ENCODE measurements around the gene NUFIP2.
"Not testable (repeated sequence)": the region's sequence is repeated elsewhere in the genome, so short reads cannot be mapped to it uniquely, and the experiment has no call there.

The NUFIP2 gene

DNA sequence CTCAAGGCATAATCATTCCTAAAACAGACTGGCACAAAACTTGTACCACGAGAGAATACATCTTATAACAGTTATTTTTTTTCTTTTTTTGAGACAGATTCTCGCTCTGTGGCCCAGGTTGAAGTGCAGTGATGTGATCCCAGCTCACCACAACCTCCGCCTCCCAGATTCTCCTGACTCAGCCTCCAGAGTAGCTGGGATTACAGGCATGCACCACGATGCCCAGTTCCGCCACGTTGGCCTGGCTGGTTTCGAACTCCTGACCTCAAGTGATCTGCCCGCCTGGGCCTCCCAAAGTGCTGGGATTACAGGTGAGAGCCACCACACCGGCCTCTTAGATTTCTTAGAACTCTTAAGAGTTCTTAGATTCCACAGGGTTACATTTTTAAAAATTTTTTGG is 4.1 kb downstream of the NUFIP2 start:
- intact Hi-C loops (cut with DNase I) = loop anchor here (5.0 to 10.0 kb wide), 3 partner anchors 73 to 275 kb away; partner anchors contain the start of genes ABHD15 and TP53I13
- no peak for DNase-seq

DNA sequence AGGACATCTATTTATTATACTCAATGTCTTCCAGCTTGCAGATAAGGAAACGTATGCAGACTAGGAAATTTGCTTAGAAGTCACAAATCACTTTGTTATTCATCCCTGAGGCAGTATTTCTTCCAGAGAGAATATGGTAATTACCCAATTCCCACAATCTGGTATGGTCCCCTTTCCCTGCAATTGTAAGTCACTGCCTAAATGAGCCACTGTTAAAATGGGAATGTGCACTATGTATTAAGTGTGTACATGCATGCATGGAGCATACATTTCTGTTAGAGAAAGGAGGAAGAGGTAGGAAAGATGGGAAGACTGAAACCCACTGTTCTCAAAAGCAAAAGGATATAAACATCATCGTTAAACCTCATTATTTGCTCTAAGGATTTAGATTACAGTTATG is 10.0 kb downstream of the NUFIP2 start:
- intact Hi-C loops (cut with DNase I) = no loop called here

DNA sequence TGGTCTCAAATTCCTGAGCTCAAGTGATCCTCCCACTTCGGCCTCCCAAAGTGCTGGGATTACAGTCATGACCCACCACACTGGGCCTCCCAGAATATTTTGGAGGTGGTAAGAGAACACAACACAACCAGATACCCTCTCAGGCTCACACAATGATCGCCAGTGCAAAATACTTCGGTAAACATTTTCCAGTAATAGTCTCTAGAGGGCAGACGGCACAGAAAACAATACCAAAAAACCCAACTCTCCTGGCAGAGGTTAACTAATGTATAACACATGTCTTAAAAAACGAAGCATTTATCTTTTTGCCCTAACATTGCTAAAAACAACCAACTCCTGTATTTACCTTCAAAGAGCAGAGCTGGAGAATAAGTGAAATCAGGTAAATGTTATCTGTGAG is 10.5 kb downstream of the NUFIP2 start:
- DNase-seq = no peak
- intact Hi-C loops (cut with DNase I) = no loop called here

More for the DNA sequence above, 10.0 kb downstream of the NUFIP2 start:
- no peak for DNase-seq

DNA sequence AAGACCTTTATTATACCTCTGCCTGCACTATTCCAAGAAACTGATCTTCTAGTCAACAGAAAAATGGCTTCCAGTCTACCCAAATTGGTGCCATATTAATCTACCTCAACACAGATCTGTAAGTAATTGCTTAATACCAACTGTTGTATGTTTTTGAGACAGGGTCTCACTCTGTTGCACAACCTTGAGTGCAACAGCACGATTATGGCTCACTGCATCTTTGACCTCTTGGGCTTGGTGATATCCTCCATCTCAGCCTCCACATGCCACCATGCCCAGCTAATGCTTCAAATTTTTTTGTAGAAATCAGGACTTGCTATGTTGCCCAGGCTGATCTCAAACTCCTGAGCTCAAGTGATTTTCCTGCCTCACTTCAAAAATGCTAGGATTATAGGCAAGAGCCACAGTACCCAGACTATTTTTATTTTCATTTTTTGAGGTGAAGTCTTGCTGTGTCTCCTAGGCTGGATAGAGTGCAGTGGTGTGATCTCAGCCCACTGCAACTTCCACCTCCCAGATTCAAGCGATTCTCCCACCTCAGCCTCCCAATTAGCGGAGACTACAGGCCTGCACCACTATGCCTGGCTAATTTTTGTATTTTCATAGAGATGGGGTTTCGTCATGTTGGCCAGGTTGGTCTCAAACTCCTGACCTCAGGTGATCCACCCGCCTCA is 14.4 kb downstream of the NUFIP2 start:
- intact Hi-C loops (cut with DNase I) = no loop called here
- no peak for DNase-seq

DNA sequence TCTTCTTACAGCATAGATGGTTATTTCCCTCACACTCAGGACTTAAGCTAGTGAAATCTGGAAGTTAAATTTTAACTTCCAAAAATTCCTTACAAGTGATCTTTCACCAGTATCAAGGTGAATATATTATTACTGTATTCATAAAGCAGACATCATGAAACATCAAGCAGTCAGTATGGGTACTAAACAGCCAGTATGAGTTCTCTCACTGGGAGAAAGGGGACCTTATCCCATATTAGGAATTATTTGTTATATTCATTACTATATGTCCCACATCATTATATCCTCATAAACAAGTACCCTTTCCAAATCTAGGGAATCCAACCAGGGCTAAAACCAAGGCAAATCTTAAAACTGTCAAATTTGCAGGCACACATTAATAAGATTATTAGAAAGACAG is 15.3 kb downstream of the NUFIP2 start:
- intact Hi-C loops (cut with DNase I) = no loop called here
- DNase-seq = no peak

DNA sequence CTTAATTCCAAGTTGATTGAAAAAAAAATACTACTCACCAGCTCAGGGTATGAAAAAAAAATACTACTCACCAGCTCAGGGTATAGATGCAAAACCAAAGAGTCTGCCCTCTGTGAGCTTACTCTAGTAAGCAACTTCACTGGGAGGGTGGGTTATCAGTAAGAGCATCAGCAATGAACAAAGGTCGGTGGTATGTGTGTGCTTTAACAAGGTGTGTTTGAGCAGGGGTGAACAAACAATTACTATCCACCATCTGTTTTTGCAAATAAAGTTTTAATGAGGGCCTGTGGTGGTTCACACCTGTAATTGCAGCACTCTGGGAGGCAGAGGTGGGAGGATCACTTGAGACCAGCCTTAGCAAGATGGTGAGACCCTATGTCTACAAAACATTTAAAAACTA is 20.0 kb downstream of the NUFIP2 start:
- DNase-seq = no peak
- intact Hi-C loops (cut with DNase I) = no loop called here

DNA sequence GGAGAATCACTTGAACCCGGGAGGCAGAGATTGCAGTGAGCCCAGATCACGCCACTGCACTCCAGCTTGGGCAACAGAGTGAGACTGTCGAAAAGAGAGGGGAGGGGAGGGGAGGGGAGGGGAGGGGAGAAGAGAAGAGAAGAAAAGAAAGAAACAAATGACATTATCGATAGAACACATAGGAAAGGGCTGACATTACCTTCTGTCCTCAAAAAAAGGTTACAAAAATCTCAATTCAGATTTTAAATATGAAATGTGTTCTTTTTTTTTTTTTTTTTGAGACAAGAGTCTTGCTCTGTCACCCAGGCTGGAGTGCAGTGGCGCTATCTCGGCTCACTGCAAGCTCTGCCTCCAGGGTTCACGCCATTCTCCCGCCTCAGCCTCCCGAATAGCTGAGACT is 22.0 kb downstream of the NUFIP2 start:
- intact Hi-C loops (cut with DNase I); DNase-seq: not testable (repeated sequence)

DNA sequence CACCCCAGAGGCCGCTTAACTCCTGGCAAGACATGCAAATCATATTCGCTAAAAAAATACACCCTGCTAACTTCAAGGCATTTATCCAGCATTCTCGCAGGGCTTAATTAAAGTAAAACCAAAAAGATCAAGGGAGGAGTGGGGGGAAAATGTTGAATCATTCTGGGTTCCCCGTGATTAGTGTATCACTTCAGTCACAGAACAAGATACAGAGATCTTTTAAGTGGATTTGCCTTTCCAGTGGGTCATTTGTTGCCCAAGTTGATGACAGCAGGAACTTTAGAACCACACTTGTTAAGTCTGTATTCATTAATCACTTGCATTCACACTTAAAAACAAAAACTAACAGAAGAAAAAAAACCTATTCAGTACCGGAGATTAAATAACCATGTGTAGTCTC is 30.0 kb downstream of the NUFIP2 start:
- intact Hi-C loops (cut with DNase I) = no loop called here

DNA sequence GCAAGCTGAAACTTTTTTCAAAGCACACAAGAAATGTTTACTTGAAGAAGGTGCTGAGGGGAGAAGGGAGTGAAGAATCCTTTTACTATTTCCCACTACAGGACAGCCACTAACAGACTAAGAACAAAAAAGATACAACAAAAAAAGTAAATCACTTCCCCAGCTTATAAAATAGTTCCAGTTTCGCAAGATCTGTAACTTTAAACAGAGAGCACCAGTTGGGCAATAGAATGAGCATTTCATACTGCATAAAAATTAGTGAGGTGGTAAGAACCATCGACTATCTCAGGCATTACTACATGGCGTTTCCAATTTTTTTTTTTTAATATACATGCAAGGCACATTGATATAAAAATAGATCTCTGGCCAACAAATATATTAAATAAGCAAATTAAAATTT is 36.2 kb downstream of the NUFIP2 start:
- intact Hi-C loops (cut with DNase I) = no loop called here
- no peak for DNase-seq

More for the DNA sequence above, 30.0 kb downstream of the NUFIP2 start:
- DNase-seq = no peak

DNA sequence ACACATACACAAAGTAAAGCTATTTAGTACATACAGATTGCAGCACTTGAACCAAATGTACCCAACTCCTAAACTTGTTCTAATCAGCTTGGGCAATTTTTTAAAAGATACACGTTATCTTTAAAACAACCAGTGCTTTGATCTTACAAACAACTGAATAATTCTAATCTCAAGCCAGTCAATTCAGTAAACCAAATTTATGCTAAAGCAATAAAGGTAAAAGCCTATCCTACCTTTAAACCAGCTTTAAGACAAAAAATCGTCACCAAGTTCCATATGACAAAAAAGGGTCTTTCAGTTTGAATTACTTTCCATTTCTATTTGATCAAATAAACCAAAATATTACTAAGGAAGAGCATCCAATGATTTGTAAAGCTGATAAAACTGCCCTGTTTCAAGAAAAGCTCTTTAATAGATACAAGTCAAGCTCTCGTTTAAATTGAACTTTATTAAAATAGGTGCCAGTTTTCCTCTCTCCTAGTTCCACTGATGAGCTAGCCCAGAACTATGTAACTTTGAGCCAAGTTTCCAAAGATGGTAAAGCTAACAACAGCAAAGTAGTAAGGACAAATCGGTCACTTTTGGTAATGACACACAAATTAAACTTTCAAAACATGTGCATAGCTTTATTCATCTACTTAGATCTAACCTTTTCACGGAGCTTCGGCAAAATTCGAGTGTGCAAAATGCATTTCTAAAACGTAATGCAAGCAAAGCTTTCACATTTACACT is 37.0 kb downstream of the NUFIP2 start:
- DNase-seq = no peak
- intact Hi-C loops (cut with DNase I) = no loop called here

DNA sequence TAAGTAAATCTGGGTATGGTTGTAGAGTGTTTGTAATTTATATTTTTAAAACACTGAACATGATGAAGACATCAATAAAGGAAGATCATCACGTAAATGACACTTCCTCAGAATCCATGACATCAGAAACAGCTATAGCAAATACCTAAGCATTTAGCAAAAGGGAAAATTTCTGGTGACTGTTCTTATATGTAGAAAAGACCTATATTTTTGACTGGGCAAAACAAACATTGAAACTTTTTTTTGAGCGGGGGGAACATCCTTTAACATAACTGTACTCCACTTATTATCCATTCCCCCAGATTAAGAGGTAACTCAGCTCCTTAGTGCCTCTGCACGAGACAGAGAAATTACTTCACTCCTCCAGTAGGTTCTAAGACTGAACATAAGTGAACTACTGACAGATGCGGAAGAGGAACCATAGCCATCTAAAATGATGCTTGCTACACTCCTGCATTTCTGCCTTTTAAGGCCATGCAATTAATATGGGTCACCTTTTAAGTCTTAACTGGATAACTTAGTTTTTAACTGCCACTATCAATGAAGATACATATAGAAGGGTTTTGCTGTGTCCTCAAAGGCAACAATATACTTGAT is 37.9 kb downstream of the NUFIP2 start:
- no peak for DNase-seq
- intact Hi-C loops (cut with DNase I) = no loop called here

DNA sequence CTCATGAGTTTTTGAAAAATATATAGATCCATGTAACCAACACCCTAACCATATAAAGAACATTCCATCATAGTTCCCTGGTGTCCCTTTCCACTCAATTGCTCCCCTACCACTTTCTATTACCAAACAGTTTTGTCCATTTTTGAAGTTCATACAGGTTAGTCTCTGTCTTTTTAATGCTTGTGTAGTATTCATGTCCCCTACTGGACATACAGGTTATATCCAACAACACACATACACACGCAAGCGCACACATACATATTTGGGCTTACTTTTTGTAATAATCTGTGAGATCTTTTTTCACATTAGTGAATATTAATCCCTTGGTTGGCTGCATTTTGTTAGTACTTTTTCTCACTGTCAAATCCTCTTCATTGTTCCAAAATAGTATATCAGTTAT is 40.9 kb downstream of the NUFIP2 start:
- DNase-seq = no peak
- intact Hi-C loops (cut with DNase I) = no loop called here

DNA sequence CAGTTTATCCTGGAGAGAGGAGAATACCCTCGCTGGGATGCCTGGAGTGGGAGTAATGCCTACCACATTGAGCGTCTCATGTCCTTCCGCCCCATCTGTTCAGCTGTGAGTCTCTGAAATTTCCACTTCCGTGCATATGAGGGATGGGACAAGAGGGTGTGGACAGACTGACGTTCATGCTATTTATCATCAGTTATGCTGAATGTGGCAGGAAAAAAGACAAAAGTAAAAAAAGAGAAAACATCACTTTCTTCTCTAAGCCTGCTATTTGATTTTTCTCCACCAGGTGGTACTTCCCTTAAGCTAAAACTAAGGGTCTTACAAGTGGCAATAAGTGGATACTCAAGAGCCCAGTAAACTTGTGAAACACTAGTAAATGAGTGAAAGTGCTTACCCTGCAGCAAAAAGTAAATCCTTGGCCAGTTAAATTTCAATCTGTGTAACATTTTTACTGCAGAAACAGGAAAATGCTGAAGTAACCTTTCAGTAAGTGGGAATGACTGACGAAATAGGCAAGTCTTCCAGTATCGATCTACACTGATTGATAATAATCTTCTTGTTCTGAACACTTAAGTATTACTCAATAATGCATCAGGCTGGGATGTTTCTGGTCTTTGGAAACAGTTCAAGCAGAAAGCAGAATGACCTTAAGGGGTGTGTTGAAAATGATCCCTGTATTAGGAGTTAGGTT is 41.7 kb downstream of the NUFIP2 start:
- intact Hi-C loops (cut with DNase I) = no loop called here
- no peak for DNase-seq

DNA sequence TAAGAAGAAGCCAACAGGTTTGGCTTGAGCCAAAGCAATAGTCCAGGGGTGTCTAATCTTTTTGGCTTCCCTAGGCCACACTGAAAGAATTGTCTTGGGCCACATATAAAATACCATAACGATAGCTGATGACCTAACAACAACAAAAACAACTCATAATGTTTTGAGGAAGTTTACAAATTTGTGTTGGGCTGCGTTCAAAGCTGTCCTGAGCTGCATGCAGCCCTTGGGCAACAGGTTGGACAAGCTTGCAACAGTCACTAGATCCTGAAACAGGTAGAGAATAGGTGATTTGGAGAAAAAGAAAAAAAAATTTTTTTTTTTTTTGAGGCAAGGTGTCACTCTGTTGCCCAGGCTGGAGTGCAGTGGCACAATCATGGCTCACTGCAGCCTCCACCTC is 42.8 kb downstream of the NUFIP2 start:
- intact Hi-C loops (cut with DNase I) = no loop called here
- no peak for DNase-seq

DNA sequence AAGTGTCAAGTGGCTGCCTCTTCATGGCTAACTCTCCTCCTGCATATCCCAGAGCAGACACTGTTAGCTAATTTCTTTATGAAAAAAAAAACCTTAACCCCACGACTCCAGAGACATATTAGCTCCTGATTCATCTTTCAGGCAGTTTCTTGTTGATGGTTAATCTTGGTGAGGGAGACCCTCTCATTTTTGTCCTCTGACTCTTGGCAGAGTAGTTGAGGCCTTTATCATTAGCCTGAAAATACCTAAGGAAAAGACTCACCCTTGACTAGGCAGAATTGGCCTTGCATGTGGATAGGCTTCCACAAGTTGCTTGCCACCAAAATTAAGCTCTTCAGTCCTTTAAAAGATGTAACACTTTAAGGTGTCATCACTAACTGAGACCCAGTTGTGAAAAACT is 43.3 kb downstream of the NUFIP2 start:
- no peak for DNase-seq
- intact Hi-C loops (cut with DNase I) = no loop called here

DNA sequence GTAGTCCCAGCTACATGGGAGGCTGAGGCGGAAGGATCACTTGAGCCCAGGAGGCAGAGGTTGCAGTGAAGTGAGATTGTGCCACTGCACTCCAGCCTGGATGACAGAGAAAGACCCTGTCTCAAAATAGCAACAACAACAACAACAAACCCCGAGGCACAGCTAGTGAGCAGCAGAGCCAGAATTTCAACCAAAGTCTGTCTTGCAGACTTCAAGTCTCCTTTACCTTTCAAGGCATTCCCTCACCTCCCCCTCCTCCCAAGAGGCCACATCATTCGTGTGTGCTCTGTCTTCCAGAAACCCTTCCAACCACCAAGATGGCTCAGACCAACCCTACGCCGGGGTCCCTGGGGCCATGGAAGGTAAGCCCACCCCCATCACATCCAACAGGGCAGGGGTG is 45.1 kb downstream of the NUFIP2 start:
- no peak for DNase-seq
- intact Hi-C loops (cut with DNase I) = no loop called here

DNA sequence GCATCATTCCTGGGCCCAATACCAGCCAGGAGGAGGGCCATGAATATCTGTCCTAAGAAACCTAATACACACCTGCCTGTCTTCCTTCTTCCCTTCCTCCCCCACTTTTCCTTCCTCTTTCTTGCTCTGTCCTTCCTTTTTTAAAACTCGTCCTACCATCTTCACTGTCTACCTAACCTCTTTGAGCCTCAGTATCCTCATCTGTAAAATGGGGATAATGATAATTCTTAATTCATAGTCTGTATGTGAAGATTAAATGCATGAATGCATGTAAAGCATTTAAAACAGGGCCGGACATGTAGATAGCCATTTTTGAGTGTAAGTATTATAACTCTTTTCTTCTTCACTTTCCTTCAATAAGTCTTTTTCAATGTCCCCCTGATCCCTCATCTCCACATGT is 46.7 kb downstream of the NUFIP2 start:
- no peak for DNase-seq
- intact Hi-C loops (cut with DNase I) = no loop called here

DNA sequence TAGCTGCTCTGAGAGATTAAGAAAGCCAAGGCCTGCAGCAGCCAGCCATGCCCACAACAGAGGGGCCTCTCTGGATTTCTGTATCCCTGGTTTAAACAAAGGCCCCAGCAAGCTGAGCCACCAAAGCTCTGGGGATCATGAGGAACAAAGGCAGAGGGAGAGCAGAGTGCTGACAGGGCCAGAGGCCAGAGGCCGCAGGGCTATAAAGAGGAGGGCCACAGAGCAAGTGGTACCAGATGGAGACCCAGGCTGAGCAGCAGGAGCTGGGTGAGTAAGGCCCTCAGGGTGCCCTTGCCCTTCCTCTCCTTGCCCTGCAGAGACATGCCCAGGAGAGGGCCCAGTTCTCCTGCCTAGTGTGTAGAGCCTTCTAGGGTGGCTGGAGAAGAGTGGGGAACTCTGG is 47.3 kb downstream of the NUFIP2 start, which contains the start of gene CRYBA1:
Gene CRYBA1, plus strand, starts transcription at position 232 of the 400 bp plus-strand sequence. Its CDS starts 5 bp downstream, at position 237.
- DNase-seq = peak in 6 of 42 donors; percentile 3 to 46 (median 9)
- intact Hi-C loops (cut with DNase I) = no loop called here

DNA sequence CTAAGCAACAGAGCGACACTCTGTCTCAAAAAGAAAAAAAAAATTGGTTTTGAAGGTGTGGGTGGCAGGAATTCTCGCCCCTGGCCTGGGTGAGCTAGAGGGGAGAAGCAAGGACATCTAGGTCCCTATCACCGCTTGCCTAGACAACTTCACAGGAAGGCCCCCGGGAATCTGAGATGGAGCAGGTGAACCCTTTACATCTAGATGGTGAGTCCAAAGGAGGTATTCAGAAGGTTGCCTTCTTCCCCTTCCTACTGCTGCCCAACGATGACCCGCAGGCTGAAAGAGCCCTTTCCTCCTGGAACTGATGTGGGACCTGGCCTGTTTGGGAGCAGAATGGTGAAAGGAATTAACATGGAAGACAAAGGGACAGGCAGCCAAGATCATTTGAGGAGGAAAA is 48.5 kb downstream of the NUFIP2 start:
- intact Hi-C loops (cut with DNase I) = no loop called here
- no peak for DNase-seq

DNA sequence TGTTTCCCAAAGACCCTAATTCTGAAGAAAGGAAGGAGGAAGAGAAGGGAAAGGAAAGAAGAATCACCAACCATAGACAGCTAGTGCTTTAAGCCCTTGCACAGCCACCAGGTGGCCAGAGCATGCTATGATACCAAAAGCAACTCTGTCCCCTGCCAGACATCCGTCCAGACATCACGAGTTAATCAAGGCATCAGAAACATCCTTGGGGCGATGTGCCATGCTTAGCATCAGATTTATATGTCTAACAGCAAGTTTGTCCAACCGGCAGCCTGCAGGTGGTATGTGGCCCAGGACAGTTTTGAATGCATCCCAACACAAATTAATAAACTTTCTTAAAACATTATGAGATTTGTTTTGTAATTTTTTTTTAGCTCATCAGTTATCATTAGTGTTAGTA is 50.2 kb downstream of the NUFIP2 start:
- intact Hi-C loops (cut with DNase I) = no loop called here
- DNase-seq = peak in 1 of 42 donors; percentile 26
